SU-DHL-6 (cell line): Measurements from ENCODE around the gene TRA2B.

Experiments
- H2AFZ ChIP-seq: fragments of 200-600 bp; sonication (generic); 2 replicates; pipeline ENCODE4 v1.6.1; 2014; ENCODE audit warnings: low read depth, mild to moderate bottlenecking, moderate library complexity, mixed read lengths, antibody characterized with exemption, low read length; ENCODE audit not compliant: severe bottlenecking
- H3F3A ChIP-seq: fragments of 200-600 bp; shearing (Covaris generic); 2 replicates; pipeline ENCODE4 v1.6.0; 2016; ENCODE audit warnings: antibody characterized with exemption, mild to moderate bottlenecking; ENCODE audit not compliant: insufficient read depth
- H3K27ac ChIP-seq: fragments of 200-600 bp; sonication (generic); 2 replicates; pipeline ENCODE4 v1.5.1; 2016; ENCODE audit warnings: low read depth, mild to moderate bottlenecking, low read length, moderate library complexity, mixed read lengths
- H3K27me3 ChIP-seq: fragments of 200-600 bp; sonication (generic), shearing (Covaris generic); 2 replicates; pipeline ENCODE4 v1.6.0; 2014; ENCODE audit warnings: mild to moderate bottlenecking, low read length
- H3K36me3 ChIP-seq: fragments of 200-600 bp; sonication (generic); 2 replicates; pipeline ENCODE4 v1.6.1; 2014; ENCODE audit warnings: mild to moderate bottlenecking, low read length, mixed read lengths
- H3K4me2 ChIP-seq: fragments of 300-600, 200-600 bp; shearing (Covaris generic), sonication (generic); 2 replicates; pipeline ENCODE4 v1.6.0; 2014; ENCODE audit warnings: low read length, low read depth, mild to moderate bottlenecking; ENCODE audit not compliant: poor library complexity, severe bottlenecking
- H3K4me3 ChIP-seq: fragments of 200-600 bp; sonication (generic); 2 replicates; pipeline ENCODE4 v1.5.1; 2014; ENCODE audit warnings: antibody characterized with exemption, low read length, mild to moderate bottlenecking, mixed read lengths; ENCODE audit not compliant: insufficient read depth, poor library complexity, severe bottlenecking
- H3K79me2 ChIP-seq: fragments of 200-600 bp; sonication (generic); 2 replicates; pipeline ENCODE4 v1.6.1; 2014; ENCODE audit warnings: mild to moderate bottlenecking, low read length, moderate library complexity; ENCODE audit not compliant: insufficient read depth
- H3K9ac ChIP-seq: fragments of 200-600 bp; sonication (generic); 2 replicates; pipeline ENCODE4 v1.7.0; 2014; ENCODE audit warnings: mild to moderate bottlenecking, low read length
- H3K9me2 ChIP-seq: fragments of 200-600 bp; sonication (generic); replicated peaks from 2 replicates; pipeline ENCODE4 v1.6.1; 2014; ENCODE audit warnings: low read length; ENCODE audit not compliant: insufficient read depth
- H3K9me3 ChIP-seq: fragments of 200-600 bp; sonication (generic); 2 replicates; pipeline ENCODE4 v1.6.1; 2014; ENCODE audit warnings: low read length, mixed read lengths; ENCODE audit not compliant: insufficient read depth
- H4K20me1 ChIP-seq: fragments of 200-600 bp; sonication (generic); 2 replicates; pipeline ENCODE4 v1.6.1; 2014; ENCODE audit warnings: low read depth, mild to moderate bottlenecking, antibody characterized with exemption, low read length, moderate library complexity, mixed read lengths
- EZH2phosphoT487 ChIP-seq: fragments of 200-600 bp; sonication (generic), shearing (Covaris generic); conservative IDR thresholded peaks from 2 replicates; pipeline ENCODE4 v1.6.1; 2018; ENCODE audit warnings: mild to moderate bottlenecking, antibody characterized with exemption, low read length, moderate library complexity, mixed read lengths
- TF ChIP-seq, protein P1 (sequence below): fragments of 200-600 bp; sonication (generic); IDR thresholded peaks from one replicate; pipeline ENCODE4 v1.5.1; 2017; ENCODE audit warnings: antibody characterized with exemption, mild to moderate bottlenecking, low read length, moderate library complexity; ENCODE audit not compliant: insufficient read depth, poor library complexity, severe bottlenecking

Gene TRA2B

GRCh38 chr3:185971579-185971978 lies 33.8 kb upstream of the TRA2B start:
- H3K4me2 ChIP-seq = no peak overlapping the region
- H4K20me1 ChIP-seq = no peaks in the 10 kb centered on the region
- no peaks in the 10 kb centered on the region for H3F3A ChIP-seq
- no peaks in the 10 kb centered on the region for H3K27me3 ChIP-seq
- no peaks in the 10 kb centered on the region for H3K9me2 ChIP-seq
- H3K4me3 ChIP-seq = no peak overlapping the region
- no peaks in the 10 kb centered on the region for H3K9me3 ChIP-seq
- H3K9ac ChIP-seq = no peak overlapping the region
- no peak overlapping the region for H3K27ac ChIP-seq
- no peaks in the 10 kb centered on the region for H3K36me3 ChIP-seq
- no peaks in the 10 kb centered on the region for H3K79me2 ChIP-seq
- H2AFZ ChIP-seq = no peak overlapping the region
- TF ChIP-seq, protein P1, sequence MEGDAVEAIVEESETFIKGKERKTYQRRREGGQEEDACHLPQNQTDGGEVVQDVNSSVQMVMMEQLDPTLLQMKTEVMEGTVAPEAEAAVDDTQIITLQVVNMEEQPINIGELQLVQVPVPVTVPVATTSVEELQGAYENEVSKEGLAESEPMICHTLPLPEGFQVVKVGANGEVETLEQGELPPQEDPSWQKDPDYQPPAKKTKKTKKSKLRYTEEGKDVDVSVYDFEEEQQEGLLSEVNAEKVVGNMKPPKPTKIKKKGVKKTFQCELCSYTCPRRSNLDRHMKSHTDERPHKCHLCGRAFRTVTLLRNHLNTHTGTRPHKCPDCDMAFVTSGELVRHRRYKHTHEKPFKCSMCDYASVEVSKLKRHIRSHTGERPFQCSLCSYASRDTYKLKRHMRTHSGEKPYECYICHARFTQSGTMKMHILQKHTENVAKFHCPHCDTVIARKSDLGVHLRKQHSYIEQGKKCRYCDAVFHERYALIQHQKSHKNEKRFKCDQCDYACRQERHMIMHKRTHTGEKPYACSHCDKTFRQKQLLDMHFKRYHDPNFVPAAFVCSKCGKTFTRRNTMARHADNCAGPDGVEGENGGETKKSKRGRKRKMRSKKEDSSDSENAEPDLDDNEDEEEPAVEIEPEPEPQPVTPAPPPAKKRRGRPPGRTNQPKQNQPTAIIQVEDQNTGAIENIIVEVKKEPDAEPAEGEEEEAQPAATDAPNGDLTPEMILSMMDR = no peak
- no peak for TF ChIP-seq EZH2phosphoT487

DNA sequence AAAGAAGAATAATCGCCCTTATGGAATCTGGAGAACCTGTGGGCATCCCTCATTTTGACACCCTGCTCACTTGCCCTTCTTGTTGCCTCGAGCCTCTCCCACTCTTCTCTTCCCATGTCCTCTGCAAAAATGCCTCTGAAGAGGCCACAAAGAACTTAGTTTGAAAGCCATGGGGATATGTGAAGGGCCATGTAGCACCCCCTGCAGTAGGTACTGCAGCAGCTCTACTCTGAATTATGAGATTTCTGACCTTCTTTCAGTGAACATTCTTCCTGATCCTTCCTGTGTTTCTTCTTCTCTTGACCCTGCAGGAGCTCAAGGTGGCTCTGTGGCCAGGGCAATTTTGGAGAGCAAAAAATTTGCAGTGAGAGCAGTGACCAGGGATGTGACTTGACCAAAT lies 30.4 kb upstream of the TRA2B start:
- no peaks in the 10 kb centered on the region for H3K9me3 ChIP-seq
- no peak overlapping the region for H2AFZ ChIP-seq
- H4K20me1 ChIP-seq = no peaks in the 10 kb centered on the region
- no peak overlapping the region for H3K4me2 ChIP-seq
- H3K27me3 ChIP-seq = no peaks in the 10 kb centered on the region
- H3K27ac ChIP-seq = no peak overlapping the region
- no peaks in the 10 kb centered on the region for H3F3A ChIP-seq
- H3K9ac ChIP-seq = no peak overlapping the region
- no peak overlapping the region for H3K4me3 ChIP-seq
- no peak for TF ChIP-seq EZH2phosphoT487
- TF ChIP-seq, protein P1 = no peak
- H3K9me2 ChIP-seq = no peaks in the 10 kb centered on the region
- no peaks in the 10 kb centered on the region for H3K79me2 ChIP-seq
- no peaks in the 10 kb centered on the region for H3K36me3 ChIP-seq

DNA sequence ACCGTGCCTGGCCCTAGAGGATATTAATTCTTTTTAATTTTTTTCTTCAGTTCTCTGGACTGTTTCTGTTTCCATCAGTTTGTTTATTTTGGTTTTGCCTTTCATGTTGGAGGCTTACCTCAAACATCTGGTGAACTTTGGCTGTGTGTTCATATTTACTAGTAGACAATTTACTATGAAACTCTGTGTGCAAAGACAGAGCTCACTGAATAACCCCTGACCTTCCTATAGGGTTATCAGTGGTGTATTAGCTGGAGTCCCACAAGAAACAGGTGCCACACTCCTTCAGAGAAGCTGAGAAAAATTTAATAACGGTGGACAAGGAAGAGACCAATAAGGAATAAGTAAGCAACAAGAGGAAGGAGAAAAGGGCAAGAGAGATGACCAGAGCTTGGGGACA lies 28.8 kb upstream of the TRA2B start:
- no peaks in the 10 kb centered on the region for H3K27me3 ChIP-seq
- H3K36me3 ChIP-seq = no peaks in the 10 kb centered on the region
- no peak overlapping the region for H3K27ac ChIP-seq
- H3K9me2 ChIP-seq = no peaks in the 10 kb centered on the region
- H3F3A ChIP-seq = no peaks in the 10 kb centered on the region
- H3K4me3 ChIP-seq = no peak overlapping the region
- H4K20me1 ChIP-seq = no peaks in the 10 kb centered on the region
- TF ChIP-seq EZH2phosphoT487 = no peak
- TF ChIP-seq, protein P1 = no peak
- no peak overlapping the region for H2AFZ ChIP-seq
- no peak overlapping the region for H3K9ac ChIP-seq
- no peaks in the 10 kb centered on the region for H3K9me3 ChIP-seq
- no peaks in the 10 kb centered on the region for H3K79me2 ChIP-seq
- no peak overlapping the region for H3K4me2 ChIP-seq
